ENCODE results near the gene AFG1L. TPM values are rescaled to one million over a fixed set of nuclear protein-coding genes. Genes with fewer than 3 reads are reported as not detected.
"Not testable (repeated sequence)": the region's sequence is repeated elsewhere in the genome, so short reads cannot be mapped to it uniquely, and the experiment has no call there.

AFG1L gene
- polyA plus RNA-seq, 3 donors from 2014 or later, result 4.1 to 5.4 TPM; not detected in 1

DNA sequence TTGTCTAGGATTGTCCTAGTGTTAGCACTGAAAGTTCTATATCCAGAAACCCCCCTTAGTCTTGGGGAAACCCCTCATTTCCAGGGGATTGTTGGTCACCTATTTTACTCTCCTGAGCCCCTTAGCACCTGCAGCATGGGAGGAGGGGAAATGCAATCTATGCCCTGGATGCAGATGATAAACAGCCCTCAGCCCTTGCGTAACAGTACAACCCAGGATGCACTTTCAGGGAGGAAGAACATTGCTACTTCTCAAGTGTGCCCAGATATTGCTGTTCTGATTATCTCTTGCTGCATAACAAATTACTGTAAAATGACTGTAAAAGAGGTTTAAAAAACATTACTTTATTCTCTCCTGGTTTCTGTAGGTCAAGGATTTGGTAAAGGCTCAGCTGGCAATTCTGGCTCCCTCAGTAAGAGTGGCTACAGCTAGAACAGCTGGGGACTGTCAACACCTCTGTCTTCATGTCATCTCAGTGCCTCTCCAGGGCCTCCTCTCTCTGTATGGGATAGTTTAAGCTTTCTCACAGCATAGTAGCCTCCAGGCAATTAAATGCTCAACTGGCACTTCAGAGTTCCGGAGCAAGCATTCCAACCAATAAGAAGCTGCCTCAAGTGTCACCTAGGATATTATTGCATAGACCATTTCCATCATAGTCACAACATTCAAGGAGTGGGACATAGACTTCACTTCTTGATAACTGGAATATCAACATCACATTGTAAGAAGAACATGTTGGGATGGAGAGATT, 148.1 kb downstream of the AFG1L start:
- no peaks in the 10 kb centered on the region for H3K4me1 Mint-ChIP-seq
- no peak overlapping the region for H3K4me3 Mint-ChIP-seq
- peaks cover 0 to 13% (median 10%) of the 10 kb centered on the region in 3 donors for H3K36me3 Mint-ChIP-seq
- no peak overlapping the region for H3K27ac Mint-ChIP-seq
- H3K27me3 Mint-ChIP-seq (ENCODE audit: low read depth in 3 of 3), result peaks cover 0 to 2% (median 2%) of the 10 kb centered on the region in 3 donors
- no peak for DNase-seq
- H3K9me3 Mint-ChIP-seq, result no peaks in the 10 kb centered on the region

DNA sequence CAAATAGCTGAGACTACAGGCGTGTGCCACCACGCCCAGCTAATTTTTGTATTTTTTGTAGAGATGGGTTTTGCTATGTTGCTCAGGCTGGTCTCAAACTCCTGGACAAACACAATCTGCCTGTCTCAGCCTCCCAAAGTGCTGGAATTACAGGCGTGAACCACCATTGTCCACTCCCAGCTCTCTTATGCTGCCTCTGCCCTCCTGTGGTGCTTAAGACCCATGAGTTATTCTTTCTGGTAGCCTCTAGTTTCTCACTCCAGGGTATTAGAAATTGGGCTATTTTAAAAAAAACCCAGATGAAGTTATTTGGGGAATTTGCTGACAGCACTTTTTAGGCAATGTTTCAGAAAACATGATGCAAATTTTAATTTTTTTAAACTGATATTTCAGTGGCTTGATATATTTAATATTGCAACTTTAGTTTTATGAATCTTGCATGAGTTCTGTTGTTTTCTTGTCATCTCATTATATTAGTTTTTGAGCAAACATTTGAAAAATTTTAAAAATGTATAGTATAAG, 151.8 kb downstream of the AFG1L start:
- H3K27me3 Mint-ChIP-seq (ENCODE audit: low read depth in 3 of 3), result peaks cover 0 to 4% (median 0%) of the 10 kb centered on the region in 3 donors
- H3K4me1 Mint-ChIP-seq, result no peaks in the 10 kb centered on the region
- DNase-seq, result no peak
- H3K36me3 Mint-ChIP-seq, result peaks cover 0 to 10% (median 8%) of the 10 kb centered on the region in 3 donors
- no peak overlapping the region for H3K4me3 Mint-ChIP-seq
- H3K9me3 Mint-ChIP-seq, result no peaks in the 10 kb centered on the region
- no peak overlapping the region for H3K27ac Mint-ChIP-seq

DNA sequence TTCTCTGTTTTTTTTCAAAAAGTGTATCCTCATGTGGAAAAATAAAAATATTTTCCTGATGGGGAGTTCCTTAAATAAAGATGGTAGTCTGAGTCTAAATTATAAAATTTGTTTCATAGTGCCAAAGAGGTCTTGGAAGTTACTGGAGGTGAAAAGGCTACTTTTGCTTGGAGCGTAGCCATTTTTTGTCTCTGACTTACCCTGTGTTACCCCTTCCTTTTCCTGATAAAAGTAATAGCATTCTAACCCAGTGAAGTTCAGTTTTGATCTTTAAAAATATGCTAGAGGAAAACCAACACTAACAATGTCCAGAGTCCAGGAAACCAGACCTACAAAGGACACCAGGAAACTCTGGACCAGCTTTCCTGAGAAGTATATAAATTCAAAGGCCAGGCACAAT, 153.6 kb downstream of the AFG1L start:
- DNase-seq, result no peak
- Mint-ChIP-seq H3K27me3 (ENCODE audit: low read depth in 3 of 3) (peaks cover 0 to 4% (median 0%) of the 10 kb centered on the region in 3 donors), H3K4me1 (peaks cover under 1 to 3% of the 10 kb centered on the region in 2 donors), H3K4me3 (no peak overlapping the region), H3K9me3 (no peaks in the 10 kb centered on the region), H3K36me3 (peaks cover 0 to 4% (median 3%) of the 10 kb centered on the region in 3 donors), H3K27ac (no peak overlapping the region)

DNA sequence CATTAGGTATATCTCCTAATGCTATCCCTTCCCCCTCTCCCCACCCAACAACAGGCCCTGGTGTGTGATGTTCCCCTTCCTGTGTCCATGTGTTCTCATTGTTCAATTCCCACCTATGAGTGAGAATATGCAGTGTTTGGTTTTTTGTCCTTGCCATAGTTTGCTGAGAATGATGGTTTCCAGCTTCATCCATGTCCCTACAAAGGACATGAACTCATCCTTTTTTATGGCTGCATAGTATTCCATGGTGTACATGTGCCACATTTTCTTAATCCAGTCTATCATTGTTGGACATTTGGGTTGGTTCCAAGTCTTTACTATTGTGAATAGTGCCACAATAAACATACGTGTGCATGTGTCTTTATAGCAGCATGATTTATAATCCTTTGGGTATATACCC, 154.9 kb downstream of the AFG1L start:
- not testable (repeated sequence) for H3K27me3 Mint-ChIP-seq (ENCODE audit: low read depth in 3 of 3); H3K27ac Mint-ChIP-seq; H3K9me3 Mint-ChIP-seq; H3K4me3 Mint-ChIP-seq; H3K36me3 Mint-ChIP-seq; DNase-seq
- peaks cover 4 to 11% of the 10 kb centered on the region in 2 donors for H3K4me1 Mint-ChIP-seq

DNA sequence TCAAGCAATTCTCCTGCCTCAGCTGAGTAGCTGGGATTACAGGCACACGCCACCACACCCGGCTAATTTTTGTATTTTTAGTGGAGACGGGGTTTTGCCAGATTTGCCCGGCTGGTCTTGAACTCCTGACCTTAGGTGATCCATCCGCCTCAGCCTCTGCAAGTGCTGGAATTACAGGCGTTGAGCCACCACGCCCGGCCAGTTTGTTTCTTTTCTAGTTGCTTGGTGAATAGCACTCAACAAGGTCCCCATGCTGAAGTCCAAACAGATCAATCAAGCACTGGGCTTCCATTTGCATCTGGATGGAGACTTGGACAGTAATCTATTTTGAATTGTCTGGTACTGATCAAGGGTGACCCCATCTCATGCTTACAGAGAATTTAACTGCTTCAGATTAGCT, 157.0 kb downstream of the AFG1L start:
- no peak for DNase-seq
- H3K36me3 Mint-ChIP-seq, result no peaks in the 10 kb centered on the region
- H3K4me3 Mint-ChIP-seq, result no peak overlapping the region
- H3K27me3 Mint-ChIP-seq (ENCODE audit: low read depth in 3 of 3), result peaks cover 0 to 2% (median 0%) of the 10 kb centered on the region in 3 donors
- H3K27ac Mint-ChIP-seq, result no peak overlapping the region
- H3K9me3 Mint-ChIP-seq, result no peaks in the 10 kb centered on the region
- H3K4me1 Mint-ChIP-seq, result peaks cover 4 to 11% of the 10 kb centered on the region in 2 donors

DNA sequence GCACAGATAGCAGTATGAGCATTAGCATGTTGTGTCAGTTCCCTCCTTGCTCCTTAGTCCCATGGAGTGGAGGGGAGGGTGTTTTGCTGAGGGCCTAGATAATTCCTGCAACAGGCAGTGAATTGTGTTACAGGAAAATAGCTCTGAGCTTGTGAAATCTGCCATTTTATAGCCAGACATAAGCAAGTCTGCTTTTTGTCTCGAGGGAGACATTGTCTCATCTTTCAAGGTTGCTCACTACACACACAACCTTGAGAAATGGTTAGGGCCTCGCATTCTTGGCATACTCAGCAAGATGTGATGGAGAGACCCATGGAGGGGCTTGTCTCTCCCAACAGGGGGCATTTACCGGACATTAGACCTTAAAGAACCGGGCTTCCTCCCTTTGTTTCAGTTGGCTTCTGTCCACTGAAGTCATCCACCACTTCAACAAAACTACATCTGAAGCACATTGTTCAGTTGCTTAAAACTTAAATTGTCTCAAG, 157.9 kb downstream of the AFG1L start:
- no peak for DNase-seq
- no peaks in the 10 kb centered on the region for H3K9me3 Mint-ChIP-seq
- H3K4me1 Mint-ChIP-seq, result peaks cover 4 to 11% of the 10 kb centered on the region in 2 donors
- no peaks in the 10 kb centered on the region for H3K36me3 Mint-ChIP-seq
- peaks cover 0 to 2% (median 0%) of the 10 kb centered on the region in 3 donors for H3K27me3 Mint-ChIP-seq (ENCODE audit: low read depth in 3 of 3)
- no peak overlapping the region for H3K27ac Mint-ChIP-seq
- no peak overlapping the region for H3K4me3 Mint-ChIP-seq

DNA sequence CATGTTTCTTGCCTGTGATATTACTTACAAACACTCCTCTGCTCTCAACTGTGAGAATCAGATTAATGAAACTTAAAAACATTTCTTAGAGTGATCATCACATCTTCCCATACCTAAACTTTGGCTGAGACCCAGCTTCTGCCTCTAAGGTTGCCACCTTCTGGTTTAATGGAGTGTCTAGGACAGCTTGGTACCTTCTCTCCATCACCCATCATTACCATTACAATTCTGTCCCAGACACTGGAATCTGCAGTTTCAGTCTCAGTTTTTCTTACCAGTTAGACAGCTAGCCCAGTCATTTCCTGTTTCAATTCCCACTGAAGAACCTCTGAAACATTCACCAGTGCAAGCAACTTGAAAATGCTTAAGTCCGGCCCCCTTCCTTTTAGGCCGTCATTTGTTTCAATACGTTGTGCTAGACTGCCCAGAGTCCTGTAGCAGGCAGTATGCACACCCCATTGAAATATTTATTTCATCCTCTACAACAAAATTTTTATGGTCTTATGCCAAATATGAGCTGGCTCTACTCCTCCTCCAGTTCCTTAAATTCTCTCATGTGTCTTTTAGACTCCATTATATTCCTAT, 158.8 kb downstream of the AFG1L start:
- no peak for DNase-seq
- peak overlapping the region in 4 of 6 donors; percentile 6 to 63 (median 43) for H3K27ac Mint-ChIP-seq
- H3K27me3 Mint-ChIP-seq (ENCODE audit: low read depth in 3 of 3), result no peaks in the 10 kb centered on the region
- peaks cover 4 to 11% of the 10 kb centered on the region in 2 donors for H3K4me1 Mint-ChIP-seq
- H3K4me3 Mint-ChIP-seq, result no peak overlapping the region
- H3K36me3 Mint-ChIP-seq, result no peaks in the 10 kb centered on the region
- H3K9me3 Mint-ChIP-seq, result peaks cover 0 to 2% (median 0%) of the 10 kb centered on the region in 6 donors

DNA sequence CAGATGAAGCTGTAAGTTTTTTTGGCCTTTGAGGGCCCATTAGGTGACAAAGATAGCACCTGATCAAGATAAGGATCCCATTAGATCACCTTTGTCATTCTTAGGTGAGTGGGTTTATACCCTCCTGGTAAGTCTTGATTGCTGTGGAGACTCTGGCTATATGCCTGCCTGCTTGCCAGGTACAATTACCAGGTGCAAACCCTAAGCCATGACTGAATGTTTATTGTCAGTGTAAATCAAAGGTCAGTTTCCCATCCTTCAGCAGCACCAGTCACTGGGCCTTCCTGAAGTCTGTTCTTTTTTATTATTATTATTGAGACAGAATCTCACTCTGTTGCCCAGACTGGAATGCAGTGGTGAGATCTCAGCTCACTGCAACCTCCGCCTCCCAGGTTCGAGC, 159.5 kb downstream of the AFG1L start:
- H3K4me1 Mint-ChIP-seq, result peaks cover 4 to 11% of the 10 kb centered on the region in 2 donors
- H3K9me3 Mint-ChIP-seq, result peaks cover 0 to 2% (median 0%) of the 10 kb centered on the region in 6 donors
- H3K27me3 Mint-ChIP-seq (ENCODE audit: low read depth in 3 of 3), result no peaks in the 10 kb centered on the region
- no peak overlapping the region for H3K27ac Mint-ChIP-seq
- DNase-seq, result no peak
- no peak overlapping the region for H3K4me3 Mint-ChIP-seq
- no peaks in the 10 kb centered on the region for H3K36me3 Mint-ChIP-seq

DNA sequence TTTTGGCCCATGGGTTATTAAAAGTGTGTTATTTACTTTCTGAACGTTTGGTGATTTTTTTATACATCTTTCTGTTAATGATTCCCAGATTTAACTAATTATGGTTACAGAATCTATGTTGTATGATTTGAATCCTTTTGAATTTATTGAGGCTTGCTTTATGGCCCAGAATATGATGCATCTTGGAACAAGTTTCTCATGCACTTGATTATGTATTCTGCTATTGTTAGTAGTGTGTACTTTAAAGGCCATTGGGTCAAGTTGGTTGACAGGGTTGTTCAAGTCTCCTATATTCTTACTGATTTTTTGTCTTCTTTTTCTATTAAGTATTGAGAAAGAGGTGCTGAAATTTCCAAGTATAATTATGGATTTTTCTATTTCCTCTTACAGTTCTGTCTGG, 160.8 kb downstream of the AFG1L start:
- H3K27ac Mint-ChIP-seq, result no peak overlapping the region
- H3K9me3 Mint-ChIP-seq, result peaks cover 0 to 2% (median 0%) of the 10 kb centered on the region in 6 donors
- no peak for DNase-seq
- H3K36me3 Mint-ChIP-seq, result no peaks in the 10 kb centered on the region
- H3K27me3 Mint-ChIP-seq (ENCODE audit: low read depth in 3 of 3), result no peaks in the 10 kb centered on the region
- no peak overlapping the region for H3K4me3 Mint-ChIP-seq
- H3K4me1 Mint-ChIP-seq, result peaks cover 4 to 11% of the 10 kb centered on the region in 2 donors

DNA sequence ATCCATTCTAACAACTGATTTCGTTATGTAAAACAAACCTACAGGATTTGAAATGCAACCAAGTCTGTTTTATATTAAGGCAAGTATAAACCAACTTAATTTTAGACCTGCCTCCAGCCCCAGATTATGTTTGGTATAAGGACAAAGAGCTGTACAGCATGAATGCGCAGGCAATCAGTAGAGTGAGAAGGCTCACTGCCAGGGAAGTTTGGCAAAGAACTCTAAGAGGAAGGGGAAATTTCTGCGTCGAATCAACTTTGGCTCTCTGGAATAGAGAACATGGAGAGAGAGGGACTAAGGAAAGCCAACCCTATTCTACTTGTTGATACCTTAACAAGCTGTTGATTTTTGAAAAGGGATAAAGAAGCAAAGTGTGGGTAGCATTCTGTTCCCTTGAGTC, 168.9 kb downstream of the AFG1L start:
- Mint-ChIP-seq H3K27ac (no peak overlapping the region), H3K4me1 (no peaks in the 10 kb centered on the region), H3K27me3 (ENCODE audit: low read depth in 3 of 3) (no peaks in the 10 kb centered on the region), H3K9me3 (no peaks in the 10 kb centered on the region), H3K4me3 (no peak overlapping the region), H3K36me3 (peaks cover 0 to 4% (median 0%) of the 10 kb centered on the region in 3 donors)
- DNase-seq, result no peak

DNA sequence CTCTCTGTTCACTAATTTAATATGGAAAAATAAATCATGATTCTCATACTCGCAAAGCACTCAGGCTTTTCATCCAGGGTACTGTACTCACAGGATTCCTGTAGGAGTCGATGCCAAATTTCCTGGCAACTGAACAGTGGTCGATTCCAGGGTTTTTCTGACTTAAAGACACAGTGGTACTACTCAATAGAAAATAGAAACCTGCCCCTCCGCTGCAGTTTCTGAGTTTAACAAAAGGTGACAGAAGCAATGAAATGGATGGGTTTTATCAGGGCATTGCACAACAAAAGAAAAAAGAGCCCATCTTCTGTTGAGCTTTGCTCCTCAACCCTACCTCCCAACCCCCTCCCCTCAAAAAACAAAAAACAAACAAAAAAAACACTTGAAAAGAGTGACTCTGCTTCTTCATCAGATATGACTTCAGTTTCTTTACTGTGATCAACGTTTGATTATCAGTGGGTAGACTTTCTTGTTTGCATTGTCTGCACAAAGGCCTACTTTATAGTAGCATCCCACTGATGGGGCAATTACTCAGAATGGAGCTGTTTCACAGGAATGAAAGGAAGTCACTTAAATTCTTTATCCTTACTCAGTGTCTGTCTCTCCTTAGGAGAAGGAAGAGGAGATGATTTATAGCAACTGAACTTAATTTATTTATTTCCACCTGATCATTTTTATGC, 169.7 kb downstream of the AFG1L start:
- H3K4me3 Mint-ChIP-seq, result no peak overlapping the region
- H3K9me3 Mint-ChIP-seq, result no peaks in the 10 kb centered on the region
- no peak for DNase-seq
- H3K27me3 Mint-ChIP-seq (ENCODE audit: low read depth in 3 of 3), result no peaks in the 10 kb centered on the region
- no peaks in the 10 kb centered on the region for H3K4me1 Mint-ChIP-seq
- H3K36me3 Mint-ChIP-seq, result peaks cover 0 to 4% (median 0%) of the 10 kb centered on the region in 3 donors
- H3K27ac Mint-ChIP-seq, result no peak overlapping the region

DNA sequence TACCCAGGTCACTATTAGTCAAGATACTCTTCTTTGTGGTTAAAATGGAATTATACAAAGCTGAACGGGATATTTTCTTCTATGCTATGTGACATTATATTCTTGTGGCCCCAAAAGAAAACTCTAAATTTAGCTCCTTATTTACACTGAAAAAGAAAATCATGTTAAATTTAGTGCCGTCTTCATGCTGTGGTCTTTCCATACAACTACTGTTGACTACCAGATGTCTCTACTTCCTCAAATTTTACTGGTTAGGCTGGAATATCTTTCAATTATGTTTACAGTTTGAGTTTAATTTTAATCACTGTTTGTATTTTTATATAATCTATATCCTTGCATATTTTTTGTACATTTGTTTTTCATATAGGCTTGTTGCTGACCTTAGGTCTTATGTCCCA, 170.2 kb downstream of the AFG1L start:
- no peak overlapping the region for H3K27ac Mint-ChIP-seq
- H3K4me1 Mint-ChIP-seq, result no peaks in the 10 kb centered on the region
- H3K4me3 Mint-ChIP-seq, result no peak overlapping the region
- DNase-seq, result no peak
- peaks cover 0 to 2% (median 0%) of the 10 kb centered on the region in 3 donors for H3K27me3 Mint-ChIP-seq (ENCODE audit: low read depth in 3 of 3)
- H3K9me3 Mint-ChIP-seq, result no peaks in the 10 kb centered on the region
- peaks cover 0 to 4% (median 0%) of the 10 kb centered on the region in 3 donors for H3K36me3 Mint-ChIP-seq

DNA sequence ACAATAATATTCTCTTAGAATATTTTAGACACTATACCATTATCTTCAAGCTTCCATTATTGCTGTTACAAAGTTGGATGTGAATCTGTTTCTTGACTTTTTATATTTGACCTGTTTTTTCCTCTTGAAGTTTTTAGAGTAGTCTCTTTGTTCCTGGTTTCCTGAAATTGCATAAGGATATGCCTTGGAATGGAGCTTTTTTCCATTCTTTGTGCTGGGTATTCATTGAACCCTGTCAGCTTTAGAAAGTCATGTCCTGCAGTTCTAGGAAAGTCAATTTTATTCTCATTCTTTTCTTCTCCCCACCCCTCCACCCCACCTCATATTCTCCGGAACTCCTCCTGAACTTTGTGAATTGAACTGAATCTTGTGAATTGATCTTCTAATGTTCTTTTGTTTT, 173.5 kb downstream of the AFG1L start:
- Mint-ChIP-seq H3K4me1 (no peaks in the 10 kb centered on the region), H3K9me3 (no peaks in the 10 kb centered on the region), H3K27me3 (ENCODE audit: low read depth in 3 of 3) (peaks cover 0 to 4% (median 1%) of the 10 kb centered on the region in 3 donors), H3K36me3 (peaks cover 4 to 5% (median 4%) of the 10 kb centered on the region in 3 donors), H3K4me3 (no peak overlapping the region), H3K27ac (no peak overlapping the region)
- DNase-seq, result no peak

DNA sequence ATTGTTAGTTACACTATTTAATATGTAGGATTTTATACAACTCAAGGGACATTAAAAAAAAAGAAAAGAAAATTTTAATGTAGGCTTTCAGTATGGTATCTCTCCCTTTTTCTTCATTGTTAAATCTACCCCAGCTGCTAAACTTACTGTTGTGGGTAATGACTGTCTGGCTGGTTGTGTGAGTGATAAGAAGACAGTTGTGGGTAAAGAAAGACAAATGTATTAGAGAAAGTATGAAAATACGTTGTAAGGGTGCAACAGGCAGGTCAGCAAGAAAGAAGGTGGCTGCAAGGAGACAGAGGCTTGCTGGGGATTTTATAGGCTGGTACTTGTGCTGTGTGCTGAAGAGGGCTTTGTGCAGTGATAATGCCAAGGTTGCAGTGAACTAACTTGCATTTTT, 174.5 kb downstream of the AFG1L start:
- H3K4me1 Mint-ChIP-seq, result no peaks in the 10 kb centered on the region
- no peak for DNase-seq
- H3K4me3 Mint-ChIP-seq, result no peak overlapping the region
- peaks cover 0 to 4% (median 1%) of the 10 kb centered on the region in 3 donors for H3K27me3 Mint-ChIP-seq (ENCODE audit: low read depth in 3 of 3)
- H3K9me3 Mint-ChIP-seq, result no peaks in the 10 kb centered on the region
- peaks cover 3 to 5% (median 4%) of the 10 kb centered on the region in 3 donors for H3K36me3 Mint-ChIP-seq
- H3K27ac Mint-ChIP-seq, result no peak overlapping the region

Measured in immature natural killer cell (primary cell).